Measurements from ENCODE around the gene KRTAP5-7.
"Not testable (repeated sequence)": the region's sequence is repeated elsewhere in the genome, so short reads cannot be mapped to it uniquely, and the experiment has no call there.

KRTAP5-7 gene

GRCh38 chr11:71526796-71527575 lies at the start of gene KRTAP5-7:
TSS of gene KRTAP5-7 (plus strand) at chr11:71527267. CDS start at chr11:71527301, 34 bp downstream.
- DNase-seq (ENCODE audit: low spot score): not testable (repeated sequence)

GRCh38 chr11:71477641-71478527 lies 49.2 kb upstream of the KRTAP5-7 start:
- no peak for DNase-seq (ENCODE audit: low spot score)

- no peak for DNase-seq (ENCODE audit: low spot score)
These were observed 48.6 kb upstream of the KRTAP5-7 start for GRCh38 chr11:71478528-71478840.

- no peak for DNase-seq (ENCODE audit: low spot score)
These were observed 45.7 kb upstream of the KRTAP5-7 start for GRCh38 chr11:71481101-71481960.

- DNase-seq (ENCODE audit: low spot score): no peak
These were observed 44.9 kb upstream of the KRTAP5-7 start for GRCh38 chr11:71482216-71482615.

GRCh38 chr11:71482746-71483364 lies 44.2 kb upstream of the KRTAP5-7 start:
- no peak for DNase-seq (ENCODE audit: low spot score)

GRCh38 chr11:71483692-71484091 lies 43.4 kb upstream of the KRTAP5-7 start:
- DNase-seq (ENCODE audit: low spot score): no peak

GRCh38 chr11:71484248-71485062 lies 42.6 kb upstream of the KRTAP5-7 start:
- no peak for DNase-seq (ENCODE audit: low spot score)

GRCh38 chr11:71485063-71485399 lies 42.0 kb upstream of the KRTAP5-7 start:
- no peak for DNase-seq (ENCODE audit: low spot score)

GRCh38 chr11:71485466-71485865 lies 41.6 kb upstream of the KRTAP5-7 start:
- no peak for DNase-seq (ENCODE audit: low spot score)

- DNase-seq (ENCODE audit: low spot score): no peak
These were observed 40.7 kb upstream of the KRTAP5-7 start for GRCh38 chr11:71486320-71486719.

GRCh38 chr11:71488681-71489270 lies 38.3 kb upstream of the KRTAP5-7 start:
- DNase-seq (ENCODE audit: low spot score): no peak

- DNase-seq (ENCODE audit: low spot score): no peak
These were observed 37.6 kb upstream of the KRTAP5-7 start for GRCh38 chr11:71489311-71490043.

- no peak for DNase-seq (ENCODE audit: low spot score)
These were observed 36.9 kb upstream of the KRTAP5-7 start for GRCh38 chr11:71490044-71490730.

- no peak for DNase-seq (ENCODE audit: low spot score)
These were observed 36.2 kb upstream of the KRTAP5-7 start for GRCh38 chr11:71490731-71491390.

- no peak for DNase-seq (ENCODE audit: low spot score)
These were observed 35.5 kb upstream of the KRTAP5-7 start for GRCh38 chr11:71491531-71491930.

GRCh38 chr11:71491940-71492339 lies 35.1 kb upstream of the KRTAP5-7 start:
- DNase-seq (ENCODE audit: low spot score): no peak

- no peak for DNase-seq (ENCODE audit: low spot score)
These were observed 31.5 kb upstream of the KRTAP5-7 start for GRCh38 chr11:71495286-71496230.
